Upper lobe of right lung (tissue), 1 donor: Measurements from ENCODE around the gene GRK1. TPM values are rescaled to one million over a fixed set of nuclear protein-coding genes. Genes with fewer than 3 reads are reported as not detected.

Experiments
- ATAC-seq: fragments of 200-7000 bp; cut with Tn5 transposase; one replicate; pipeline ENCODE4 v1.9.1; 2020; ENCODE audit warnings: mild to moderate bottlenecking, moderate library complexity
- DNase-seq: peaks from one replicate; pipeline ENCODE4 v3.0.0-alpha.2; 2020
- H3K27ac ChIP-seq: fragments of 200-600 bp; one replicate; pipeline ENCODE4 v1.8.0; 2022
- H3K27me3 ChIP-seq: fragments of 200-600 bp; one replicate; pipeline ENCODE4 v1.8.0; 2022; ENCODE audit warnings: mild to moderate bottlenecking
- H3K36me3 ChIP-seq: fragments of 200-600 bp; one replicate; pipeline ENCODE4 v1.8.0; 2022
- H3K4me1 ChIP-seq: fragments of 200-600 bp; one replicate; pipeline ENCODE4 v1.8.0; 2022
- H3K4me3 ChIP-seq: fragments of 200-600 bp; one replicate; pipeline ENCODE4 v1.8.0; 2022; ENCODE audit warnings: mild to moderate bottlenecking
- H3K9me3 ChIP-seq: fragments of 200-600 bp; one replicate; pipeline ENCODE4 v1.8.0; 2022
- CTCF ChIP-seq: fragments of 200-600 bp; IDR thresholded peaks from one replicate; pipeline ENCODE4 v1.8.0; 2022; ENCODE audit warnings: antibody characterized with exemption
- intact Hi-C: fragments of 100-400 bp; cut with DNase I; formaldehyde crosslinking; loops from one replicate; pipeline ENCODE4 v1.11.0; 2022
- total RNA-seq: library from RNA; stranded (reverse); fragmentation: NEBNext Ultra II Directional; extraction: Animal tissue kit (Norgen Biotek cat#: 25700); gene quantifications from one replicate; pipeline ENCODE4 v1.2.1, GENCODE V29; 2021
- donor health status: DM: no; HTN: yes; CAD: no; lungs with severe emphysema.

Gene GRK1
- total RNA-seq, 1 donor from 2014 or later = 0.09 TPM

GRCh38 chr13:113736258-113736731 lies 69.3 kb downstream of the GRK1 start:
- H3K27ac ChIP-seq = no peak overlapping the region
- DNase-seq = no peak
- H3K4me3 ChIP-seq = no peak overlapping the region
- no peaks in the 10 kb centered on the region for H3K4me1 ChIP-seq
- TF ChIP-seq CTCF = no peak
- no peaks in the 10 kb centered on the region for H3K9me3 ChIP-seq
- ATAC-seq = no peak
- peaks cover 12% of the 10 kb centered on the region for H3K27me3 ChIP-seq
- H3K36me3 ChIP-seq = no peaks in the 10 kb centered on the region
- intact Hi-C loops = no loop called here

- ATAC-seq (no peak), DNase-seq (no peak)
- intact Hi-C loops = no loop called here
- no peak overlapping the region for H3K4me3 ChIP-seq
- no peak for TF ChIP-seq CTCF
- H3K4me1 ChIP-seq = peaks cover 8% of the 10 kb centered on the region
- H3K9me3 ChIP-seq = no peaks in the 10 kb centered on the region
- no peak overlapping the region for H3K27ac ChIP-seq
- peaks cover 12% of the 10 kb centered on the region for H3K27me3 ChIP-seq
- H3K36me3 ChIP-seq = no peaks in the 10 kb centered on the region
These were observed 70.8 kb downstream of the GRK1 start for GRCh38 chr13:113737803-113738202.

GRCh38 chr13:113739527-113740285 lies 72.7 kb downstream of the GRK1 start:
- no peak overlapping the region for H3K27ac ChIP-seq
- no peaks in the 10 kb centered on the region for H3K36me3 ChIP-seq
- peaks cover 12% of the 10 kb centered on the region for H3K27me3 ChIP-seq
- intact Hi-C loops = no loop called here
- H3K4me1 ChIP-seq = peaks cover 8% of the 10 kb centered on the region
- DNase-seq = no peak
- H3K9me3 ChIP-seq = no peaks in the 10 kb centered on the region
- no peak overlapping the region for H3K4me3 ChIP-seq
- TF ChIP-seq CTCF = no peak
- ATAC-seq = no peak

- Histone ChIP-seq H3K27me3 (peaks cover 12% of the 10 kb centered on the region), H3K36me3 (no peaks in the 10 kb centered on the region), H3K9me3 (no peaks in the 10 kb centered on the region), H3K4me3 (no peak overlapping the region), H3K4me1 (peaks cover 8% of the 10 kb centered on the region), H3K27ac (no peak overlapping the region)
- TF ChIP-seq CTCF = no peak
- intact Hi-C loops = no loop called here
- ATAC-seq = no peak
- DNase-seq = no peak
These were observed 73.2 kb downstream of the GRK1 start for GRCh38 chr13:113740286-113740556.

GRCh38 chr13:113740661-113741060 lies 73.6 kb downstream of the GRK1 start:
- ATAC-seq (no peak), DNase-seq (no peak)
- no peak for TF ChIP-seq CTCF
- Histone ChIP-seq H3K27ac (no peak overlapping the region), H3K36me3 (no peaks in the 10 kb centered on the region), H3K9me3 (no peaks in the 10 kb centered on the region), H3K4me3 (no peak overlapping the region), H3K4me1 (peaks cover 8% of the 10 kb centered on the region), H3K27me3 (peaks cover 12% of the 10 kb centered on the region)
- intact Hi-C loops = no loop called here

GRCh38 chr13:113741191-113741668 lies 74.2 kb downstream of the GRK1 start:
- intact Hi-C loops = no loop called here
- ATAC-seq = no peak
- H3K9me3 ChIP-seq = no peaks in the 10 kb centered on the region
- no peak for TF ChIP-seq CTCF
- DNase-seq = no peak
- peaks cover 8% of the 10 kb centered on the region for H3K4me1 ChIP-seq
- no peaks in the 10 kb centered on the region for H3K36me3 ChIP-seq
- no peak overlapping the region for H3K4me3 ChIP-seq
- no peak overlapping the region for H3K27ac ChIP-seq
- H3K27me3 ChIP-seq = peaks cover 12% of the 10 kb centered on the region
